NCI-H526 (cell line): Measurements from ENCODE around the gene SLC6A8.
A peak's percentile ranks its signal among the peaks of the same experiment; 100 is the strongest.
"Not testable (repeated sequence)": the region's sequence is repeated elsewhere in the genome, so short reads cannot be mapped to it uniquely, and the experiment has no call there.

Experiments
- DNase-seq, 2 experiments: peaks; one replicate each; lab custom pipeline; 2025; lab: John Stamatoyannopoulos, UW

SLC6A8 gene

DNA sequence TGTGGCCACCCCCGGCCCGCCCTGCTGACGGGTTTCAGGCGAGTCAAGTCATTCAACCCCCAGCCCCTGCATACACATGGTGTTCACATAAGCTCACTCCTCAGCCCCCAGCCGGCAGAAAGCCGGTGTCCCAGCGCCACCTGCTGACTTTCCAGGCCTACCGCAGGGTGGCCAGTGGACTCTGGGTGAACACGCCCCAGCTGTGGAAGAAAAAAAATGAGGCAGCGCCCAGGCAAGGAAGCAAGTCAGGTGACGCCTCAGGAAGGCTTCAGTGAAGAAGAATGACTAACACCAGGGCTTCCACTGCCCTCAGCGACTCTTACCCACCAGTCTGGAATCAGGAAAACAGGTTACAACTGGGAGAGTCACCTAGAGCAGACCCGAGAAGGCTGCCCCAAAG lies 20.7 kb downstream of the SLC6A8 start:
- DNase-seq: peak; percentile 24 to 79

DNA sequence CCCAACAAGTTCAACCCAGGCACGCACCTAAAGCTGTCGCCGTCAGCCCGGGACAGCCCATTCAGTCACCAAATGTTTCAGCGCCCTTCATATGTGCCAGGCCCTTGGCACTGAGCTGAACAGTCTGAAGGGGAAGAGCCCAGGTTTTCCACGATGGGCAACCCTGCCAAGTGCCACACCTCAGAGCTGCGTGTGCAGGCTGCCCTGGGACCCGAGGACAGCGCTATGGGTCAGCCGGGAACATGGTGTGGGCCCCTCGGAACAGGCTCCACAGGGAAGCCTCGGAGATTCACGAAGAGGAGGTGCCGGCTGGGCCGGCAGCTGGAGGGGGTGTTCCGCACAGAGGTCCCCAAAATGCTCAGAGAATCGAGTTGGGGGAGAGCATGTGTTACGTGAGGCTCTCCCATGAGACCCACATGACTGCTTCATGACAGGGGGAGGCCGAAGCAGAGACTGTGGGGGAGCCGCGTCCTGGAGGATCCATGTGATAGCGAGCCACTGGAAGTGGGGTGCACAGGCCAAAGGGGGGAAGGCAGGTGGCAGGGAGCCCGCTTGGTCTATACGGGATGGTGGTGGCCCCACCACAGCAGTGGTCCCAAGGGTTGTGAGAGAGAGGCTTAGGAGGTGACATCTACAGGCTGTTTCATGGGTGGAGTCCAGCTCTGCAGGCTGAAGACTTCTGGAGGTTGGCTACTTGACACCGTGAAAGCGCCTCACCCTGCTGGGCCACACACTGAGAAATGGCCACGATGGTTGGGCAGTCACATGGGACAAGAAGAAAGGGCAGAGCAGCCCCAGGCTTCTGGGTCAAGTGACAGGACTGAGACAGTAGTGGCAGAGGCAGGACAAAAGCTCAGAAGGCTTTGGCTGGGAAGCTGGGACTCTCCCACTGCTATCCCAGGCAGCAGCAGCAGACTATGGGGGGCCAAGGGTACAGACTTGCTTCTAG lies 22.3 kb downstream of the SLC6A8 start:
- DNase-seq: no peak

DNA sequence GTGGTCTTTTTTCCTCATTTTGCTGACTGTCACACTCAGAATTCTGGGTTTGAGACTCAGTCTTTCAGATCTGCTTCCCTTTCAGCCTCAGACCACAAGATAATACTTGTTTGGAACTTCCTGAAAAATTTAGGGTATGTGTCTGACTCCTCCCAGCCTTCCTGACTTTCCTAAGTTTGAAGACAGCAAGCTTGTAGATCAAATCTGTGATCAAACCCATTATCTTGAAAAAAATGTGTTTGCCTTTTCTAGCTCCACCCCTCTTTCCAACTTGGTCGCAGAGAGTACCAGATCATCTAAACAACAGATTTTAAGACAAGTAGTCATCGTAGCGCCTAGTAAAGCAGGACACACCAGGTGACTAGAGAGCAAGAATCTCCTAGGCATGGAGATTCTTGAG lies 26.5 kb downstream of the SLC6A8 start:
- DNase-seq: no peak

GRCh38 chrX:153717445-153717844 lies 29.7 kb downstream of the SLC6A8 start:
- no peak for DNase-seq

GRCh38 chrX:153719238-153719637 lies 31.5 kb downstream of the SLC6A8 start:
- DNase-seq: no peak

GRCh38 chrX:153719701-153720100 lies 32.0 kb downstream of the SLC6A8 start:
- no peak for DNase-seq

GRCh38 chrX:153722704-153723350 lies 35.1 kb downstream of the SLC6A8 start:
- DNase-seq: no peak

- DNase-seq: peak; percentile 30 to 79
Measured at GRCh38 chrX:153723351-153724251, 35.9 kb downstream of the SLC6A8 start.

DNA sequence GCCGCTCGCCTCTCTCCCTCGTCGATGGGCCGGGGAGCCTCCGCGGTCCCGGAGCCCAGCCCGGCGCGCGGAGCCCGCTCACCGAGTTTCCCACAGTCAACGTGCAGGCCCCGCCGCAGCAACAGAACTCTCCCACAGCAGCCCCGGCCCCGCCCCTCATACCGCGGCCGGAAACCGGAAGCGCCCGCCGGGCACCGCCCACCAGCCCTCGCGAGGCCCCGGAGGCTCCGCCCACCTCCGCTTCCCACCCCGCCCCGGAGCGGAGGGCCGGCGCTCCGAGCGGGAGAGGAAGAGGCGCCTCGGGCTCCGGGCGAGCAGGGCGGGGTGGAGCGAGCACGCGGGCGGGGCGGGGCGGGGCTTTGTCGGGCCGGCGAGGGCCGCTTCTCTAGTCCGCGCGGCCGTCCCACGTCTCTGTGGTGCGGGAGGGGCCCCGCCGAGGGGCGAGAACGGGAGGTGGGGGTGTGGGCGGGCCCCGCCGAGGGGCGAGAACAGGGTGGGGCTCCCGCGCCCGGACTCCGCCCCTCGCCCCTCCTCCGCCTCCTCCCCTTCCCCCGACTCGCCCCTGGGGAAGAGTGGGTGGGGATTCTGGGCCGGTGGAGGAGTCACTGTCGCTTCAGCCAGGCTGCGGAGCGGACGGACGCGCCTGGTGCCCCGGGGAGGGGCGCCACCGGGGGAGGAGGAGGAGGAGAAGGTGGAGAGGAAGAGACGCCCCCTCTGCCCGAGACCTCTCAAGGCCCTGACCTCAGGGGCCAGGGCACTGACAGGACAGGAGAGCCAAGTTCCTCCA lies 36.7 kb downstream of the SLC6A8 start, which contains the start of the genes ABCD1 and BCAP31:
Gene ABCD1 (plus strand): TSS at position 605 of the 787 bp plus-strand sequence. CDS start 411 bp downstream, outside the sequence.
Gene BCAP31 (minus strand): TSS at position 136 of the 787 bp plus-strand sequence. CDS start 1,143 bp downstream, outside the sequence.
- DNase-seq: peak; percentile 69 to 94

GRCh38 chrX:153725039-153725831 lies 37.5 kb downstream of the SLC6A8 start:
- DNase-seq: peak in 1 of 2 experiments; percentile 62

- DNase-seq: no peak
Measured at GRCh38 chrX:153725832-153726285, 38.1 kb downstream of the SLC6A8 start.

DNA sequence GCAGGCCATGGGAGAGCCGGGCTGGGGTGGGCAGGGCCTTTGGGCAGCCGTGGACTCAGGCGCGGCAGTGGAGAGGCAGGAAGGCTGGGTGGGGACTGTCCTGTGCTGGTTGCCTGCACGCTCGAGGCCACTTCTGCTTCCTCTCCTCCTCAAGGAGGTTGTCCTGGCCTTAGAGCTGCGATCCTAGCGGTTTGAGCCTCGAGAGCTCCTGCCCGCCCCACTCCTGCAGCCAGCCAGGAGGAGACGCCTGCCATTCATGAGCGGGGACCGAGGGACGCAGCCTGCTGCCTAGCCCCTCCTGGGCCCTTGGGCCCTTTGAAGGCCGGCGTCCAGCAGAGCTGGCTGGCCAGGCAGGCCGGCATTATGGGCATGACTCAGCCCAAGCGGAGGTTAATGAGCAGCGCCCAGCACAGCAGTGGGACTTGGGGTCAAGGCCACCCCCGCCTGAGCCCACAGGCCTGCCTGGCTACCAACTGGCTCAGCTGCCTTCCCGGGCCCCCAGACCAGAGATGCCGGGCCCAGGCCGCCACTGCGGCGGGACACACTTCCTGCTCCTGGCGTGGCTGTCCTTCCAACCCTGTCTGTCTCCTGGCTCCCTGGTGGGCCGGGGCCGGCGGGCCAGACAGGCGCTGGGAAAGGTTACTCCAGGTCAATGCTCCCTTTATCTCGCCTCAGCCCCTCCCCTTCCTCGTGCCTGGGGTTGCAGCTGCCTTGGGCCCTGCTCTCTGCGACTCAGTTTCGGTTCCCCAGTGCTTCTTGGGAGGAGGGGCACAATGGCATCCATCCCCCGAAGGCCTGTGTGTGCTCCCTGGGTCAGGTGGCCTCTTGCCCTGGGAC lies 38.8 kb downstream of the SLC6A8 start:
- peak in 1 of 2 experiments; percentile 38 for DNase-seq

DNA sequence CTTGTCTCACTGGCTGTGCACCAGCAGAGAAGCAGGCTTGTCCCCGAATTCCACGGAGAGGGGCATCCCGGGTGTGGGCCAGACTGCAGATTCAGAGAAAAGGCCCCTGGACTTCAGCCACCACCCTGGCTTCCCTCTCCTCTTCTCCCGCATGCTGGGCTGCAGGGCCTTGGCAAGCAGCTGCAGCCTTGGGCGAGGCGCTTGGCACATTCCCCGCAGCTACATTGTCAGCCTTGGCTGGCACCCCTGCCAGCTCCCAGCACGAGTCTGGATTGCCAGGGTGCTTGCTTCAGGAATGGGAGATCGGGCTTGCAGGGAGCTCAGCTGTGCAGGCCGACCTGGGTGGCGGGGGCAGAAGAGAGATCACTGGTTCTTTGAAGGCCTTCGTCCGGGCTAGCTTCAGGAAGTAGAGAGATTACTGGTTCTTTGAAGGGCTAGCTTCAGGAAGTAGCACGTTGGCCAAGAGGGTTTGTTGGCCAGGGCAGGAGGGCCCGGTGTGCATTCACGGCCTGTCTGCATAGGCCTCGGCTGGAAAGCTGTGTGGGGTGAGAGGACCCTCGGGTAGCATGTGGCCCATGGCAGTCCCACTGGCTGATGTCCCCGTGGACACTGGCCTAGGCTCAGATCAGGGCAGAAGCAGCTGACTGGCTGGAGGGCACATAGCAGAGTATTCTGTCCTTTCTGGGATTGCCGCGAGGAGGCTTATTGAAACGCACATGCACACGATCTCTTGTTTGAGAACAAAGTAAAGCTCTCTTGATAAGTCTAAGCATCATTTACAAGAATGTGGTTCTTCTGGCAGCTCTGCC lies 39.6 kb downstream of the SLC6A8 start:
- no peak for DNase-seq

DNA sequence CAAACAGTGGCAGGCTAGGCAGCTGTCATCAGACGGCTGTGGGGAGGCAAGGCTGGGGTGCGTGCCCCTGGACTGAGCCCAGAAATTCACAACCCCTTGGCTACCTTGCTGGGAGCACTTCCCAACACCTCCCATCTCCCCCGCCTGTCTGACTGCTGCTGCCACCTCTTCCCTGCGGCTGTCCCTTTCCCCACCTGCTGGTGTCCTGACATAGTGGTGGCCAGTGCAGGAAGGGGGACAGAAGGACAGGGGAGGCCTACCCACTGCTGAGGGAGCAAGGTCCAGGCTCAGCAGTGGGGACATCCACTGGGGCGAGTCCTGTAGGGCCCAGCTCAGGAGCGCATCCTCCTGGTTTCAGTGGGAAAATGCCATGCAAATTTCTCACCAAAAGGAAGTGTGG lies 40.4 kb downstream of the SLC6A8 start:
- DNase-seq: no peak

DNA sequence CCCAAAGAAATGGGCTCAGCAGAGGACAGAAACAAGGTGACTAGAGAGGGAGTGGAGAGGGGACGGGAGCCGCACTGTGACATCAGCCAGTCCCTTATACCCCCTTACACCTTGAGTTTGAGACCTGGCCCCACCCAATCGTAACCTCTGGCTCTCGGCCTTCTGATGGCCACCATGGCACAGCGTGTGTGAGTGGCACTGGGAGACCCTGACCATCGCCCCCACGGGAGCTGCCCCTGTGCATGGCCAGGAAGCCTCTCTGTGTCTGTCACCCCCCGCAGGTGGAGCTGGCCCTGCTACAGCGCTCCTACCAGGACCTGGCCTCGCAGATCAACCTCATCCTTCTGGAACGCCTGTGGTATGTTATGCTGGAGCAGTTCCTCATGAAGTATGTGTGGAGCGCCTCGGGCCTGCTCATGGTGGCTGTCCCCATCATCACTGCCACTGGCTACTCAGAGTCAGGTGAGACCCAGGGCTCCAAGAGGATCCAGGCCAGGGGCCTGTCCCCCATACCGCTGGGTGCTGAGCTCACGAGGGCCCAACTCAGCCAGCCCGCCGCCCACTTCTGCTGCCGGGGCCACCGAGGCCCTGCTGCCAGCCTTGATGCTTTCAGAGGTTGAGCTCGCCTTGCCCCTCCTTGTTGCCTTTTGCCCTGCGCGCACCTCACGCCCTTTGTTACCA lies 41.4 kb downstream of the SLC6A8 start:
- no peak for DNase-seq

DNA sequence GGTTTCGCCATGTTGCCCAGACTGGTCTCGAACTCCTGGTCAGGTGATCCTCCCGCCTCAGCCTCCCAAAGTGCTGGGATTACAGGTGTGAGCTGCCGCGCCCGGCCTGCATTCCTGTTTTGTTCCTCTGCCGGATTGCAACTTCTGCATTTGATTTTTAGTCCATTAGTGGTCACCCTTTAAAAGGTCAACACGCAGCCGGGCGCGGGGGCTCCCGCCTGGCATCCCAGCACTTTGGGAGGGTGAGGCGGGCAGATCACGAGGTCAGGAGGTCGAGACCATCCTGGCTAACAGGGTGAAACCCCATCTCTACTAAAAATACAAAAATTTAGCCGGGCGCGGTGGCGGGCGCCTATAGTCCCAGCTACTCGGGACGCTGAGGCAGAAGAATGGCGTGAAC lies 42.4 kb downstream of the SLC6A8 start:
- not testable (repeated sequence) for DNase-seq

GRCh38 chrX:153731117-153731844 lies 43.6 kb downstream of the SLC6A8 start:
- DNase-seq: no peak
